Inferior parietal cortex (tissue), 1 donor: ENCODE data around the gene LTBP1.
"Not testable (repeated sequence)": the region's sequence is repeated elsewhere in the genome, so short reads cannot be mapped to it uniquely, and the experiment has no call there.

Experiments used
- DNase-seq: peaks from one replicate; pipeline ENCODE4 v3.0.0-alpha.2; 2016; ENCODE audit errors: extremely low spot score

Gene LTBP1

DNA sequence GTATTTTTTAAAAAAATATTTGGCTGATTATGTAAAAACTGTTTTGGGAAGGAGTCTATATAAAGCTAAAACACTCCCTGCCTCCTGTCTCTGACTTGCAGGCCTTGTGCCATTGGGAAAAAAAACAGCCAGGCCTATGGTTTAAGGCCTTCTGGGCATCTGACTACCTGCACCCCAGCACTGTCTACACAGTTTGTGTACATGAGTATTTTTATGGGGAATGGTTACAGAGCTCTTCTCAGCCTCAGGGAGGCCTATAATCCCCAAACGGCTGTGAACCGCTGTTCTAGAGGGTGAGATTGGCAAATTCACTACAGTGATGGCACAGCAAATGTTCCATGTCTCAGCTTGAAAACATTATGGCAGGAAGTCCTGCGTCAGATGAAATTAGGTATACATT lies 96.1 kb downstream of the LTBP1 start:
- no peak for DNase-seq

DNA sequence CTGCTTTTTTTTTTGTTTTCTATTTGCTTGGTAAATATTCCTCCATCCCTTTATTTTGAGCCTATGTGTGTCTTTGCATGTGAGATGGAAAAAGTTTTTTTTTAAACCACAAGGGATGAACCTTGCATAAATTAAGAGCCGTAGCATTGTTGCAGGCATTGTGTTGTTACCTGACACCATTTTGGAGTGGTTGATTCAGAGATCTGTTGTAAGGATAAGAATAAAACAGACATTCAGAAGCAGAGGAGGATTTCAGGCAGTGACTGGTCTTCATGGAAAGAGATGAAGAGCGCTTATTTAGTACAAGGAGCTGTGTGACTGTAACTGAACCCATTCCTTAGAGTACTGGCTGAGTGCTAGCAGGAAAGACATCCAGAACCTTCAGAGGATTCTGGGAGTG lies 101.2 kb downstream of the LTBP1 start:
- no peak for DNase-seq

DNA sequence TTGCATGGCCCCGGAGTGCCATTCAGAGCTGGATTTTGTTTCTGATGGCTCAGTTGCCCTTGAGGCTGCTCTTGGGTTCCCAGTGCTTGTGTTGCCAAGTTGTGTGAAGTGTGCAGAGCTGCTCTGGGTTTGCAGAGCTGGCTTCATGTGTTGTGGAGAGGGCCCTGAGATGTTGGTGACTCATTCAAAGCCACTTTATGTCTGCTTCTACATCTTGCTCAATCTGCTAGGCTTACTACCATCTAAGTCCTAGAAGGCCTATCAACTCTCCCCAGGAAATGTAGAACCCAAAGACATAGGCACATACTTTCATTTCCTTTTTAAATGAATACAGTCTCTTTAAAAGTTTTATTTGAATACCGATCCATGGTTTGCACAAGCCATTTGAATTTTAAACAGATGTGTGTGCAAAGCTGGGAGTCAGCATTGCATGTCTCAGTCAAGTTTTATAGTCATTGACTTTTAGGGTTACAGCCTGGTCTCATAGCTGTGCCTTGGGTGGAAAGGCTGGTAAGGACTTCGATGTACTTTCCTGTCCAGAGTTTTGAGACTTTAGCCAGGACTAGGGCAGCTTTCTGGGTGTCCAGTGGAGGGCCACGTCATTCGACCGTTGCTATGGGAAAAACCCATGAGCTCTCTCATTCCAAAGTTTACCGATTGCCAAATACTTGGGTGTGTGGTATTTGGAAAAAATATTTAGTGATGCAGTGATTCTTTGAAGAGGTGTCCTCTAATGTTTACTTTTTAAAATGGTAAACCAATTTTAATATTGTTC lies 105.0 kb downstream of the LTBP1 start:
- no peak for DNase-seq

DNA sequence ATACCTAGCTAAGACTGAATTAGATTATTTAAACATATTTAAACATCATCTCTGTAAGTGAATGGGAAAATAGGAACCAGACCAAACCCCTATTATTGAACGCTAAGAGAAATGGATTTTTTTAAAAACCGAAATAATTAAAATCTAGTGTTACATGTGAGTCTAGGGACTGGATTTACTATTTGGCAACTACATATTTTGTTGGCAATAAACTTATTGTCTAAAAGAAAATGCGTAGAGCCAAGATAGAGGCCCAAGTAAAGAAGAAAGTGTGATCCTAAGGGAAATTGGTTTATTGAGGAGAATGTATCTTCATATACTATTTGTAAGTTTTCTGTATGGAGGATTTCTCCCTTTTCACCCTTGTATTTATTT lies 105.6 kb downstream of the LTBP1 start:
- no peak for DNase-seq

DNA sequence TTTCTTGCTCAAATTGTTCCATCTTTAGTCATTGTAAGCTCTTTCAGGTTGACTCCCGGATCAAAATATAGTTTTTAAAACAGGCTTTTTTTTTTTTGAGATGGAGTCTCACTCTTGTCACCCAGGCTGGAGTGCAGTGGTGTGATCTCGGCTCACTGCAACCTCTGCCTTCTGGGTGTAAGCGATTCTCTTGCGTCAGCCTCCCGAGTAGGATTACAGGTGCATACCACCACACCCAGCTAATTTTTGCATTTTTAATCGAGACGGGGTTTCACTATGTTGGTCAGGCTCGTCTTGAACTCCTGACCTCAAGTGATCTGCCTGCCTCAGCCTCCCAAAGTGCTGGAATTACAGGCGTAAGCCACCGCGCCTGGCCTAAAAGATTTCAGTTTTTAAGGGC lies 106.0 kb downstream of the LTBP1 start:
- not testable (repeated sequence) for DNase-seq

DNA sequence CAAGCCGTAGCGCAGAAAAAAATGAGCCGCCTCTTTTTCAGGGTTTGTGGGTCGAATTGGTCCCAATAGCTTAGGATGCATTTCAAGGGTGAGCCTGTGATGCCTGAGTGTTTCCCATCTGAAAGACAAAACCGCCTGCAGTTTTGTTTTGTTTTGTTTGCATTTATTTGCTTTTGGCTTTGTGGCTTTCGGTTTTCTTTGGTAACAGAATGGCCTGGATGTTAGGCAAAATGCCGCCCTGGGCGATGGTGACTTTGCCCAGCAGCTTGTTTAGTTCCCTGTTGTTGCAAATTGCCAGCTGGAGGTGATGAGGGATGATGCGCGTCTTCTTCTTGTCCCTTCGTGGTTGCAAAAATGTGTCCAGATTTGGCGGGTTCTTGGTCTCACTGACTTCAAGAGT lies 109.4 kb downstream of the LTBP1 start:
- no peak for DNase-seq

DNA sequence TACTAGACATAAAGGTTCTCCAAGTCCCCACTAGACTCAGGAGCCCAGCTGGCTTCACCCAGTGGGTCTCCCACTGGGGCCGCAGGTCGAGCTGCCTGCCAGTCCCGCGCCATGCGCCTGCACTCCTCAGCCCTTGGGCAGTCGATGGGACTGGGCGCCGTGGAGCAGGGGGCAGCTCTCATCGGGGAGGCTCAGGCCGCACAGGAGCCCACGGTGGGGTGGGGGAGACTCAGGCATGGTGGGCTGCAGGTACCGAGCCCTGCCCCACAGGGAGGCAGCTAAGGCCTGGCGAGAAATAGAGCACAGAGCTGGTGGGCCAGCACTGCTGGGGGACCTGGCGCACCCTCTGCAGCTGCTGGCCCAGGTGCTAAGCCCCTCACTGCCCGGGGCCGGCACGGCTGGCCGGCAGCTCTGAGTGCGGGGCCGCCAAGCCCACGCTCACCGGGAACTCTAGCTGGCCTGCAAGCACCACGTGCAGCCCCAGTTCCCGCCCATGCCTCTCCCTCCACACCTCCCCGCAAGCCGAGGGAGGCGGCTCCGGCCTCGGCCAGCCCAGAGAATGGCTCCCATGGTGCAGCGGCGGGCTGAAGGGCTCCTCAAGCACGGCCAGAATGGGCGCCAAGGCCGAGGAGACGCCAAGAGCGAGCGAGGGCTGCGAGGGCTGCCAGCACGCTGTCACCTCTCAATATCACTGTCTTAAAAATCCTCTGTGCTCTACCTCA lies 110.7 kb downstream of the LTBP1 start:
- DNase-seq: not testable (repeated sequence)

DNA sequence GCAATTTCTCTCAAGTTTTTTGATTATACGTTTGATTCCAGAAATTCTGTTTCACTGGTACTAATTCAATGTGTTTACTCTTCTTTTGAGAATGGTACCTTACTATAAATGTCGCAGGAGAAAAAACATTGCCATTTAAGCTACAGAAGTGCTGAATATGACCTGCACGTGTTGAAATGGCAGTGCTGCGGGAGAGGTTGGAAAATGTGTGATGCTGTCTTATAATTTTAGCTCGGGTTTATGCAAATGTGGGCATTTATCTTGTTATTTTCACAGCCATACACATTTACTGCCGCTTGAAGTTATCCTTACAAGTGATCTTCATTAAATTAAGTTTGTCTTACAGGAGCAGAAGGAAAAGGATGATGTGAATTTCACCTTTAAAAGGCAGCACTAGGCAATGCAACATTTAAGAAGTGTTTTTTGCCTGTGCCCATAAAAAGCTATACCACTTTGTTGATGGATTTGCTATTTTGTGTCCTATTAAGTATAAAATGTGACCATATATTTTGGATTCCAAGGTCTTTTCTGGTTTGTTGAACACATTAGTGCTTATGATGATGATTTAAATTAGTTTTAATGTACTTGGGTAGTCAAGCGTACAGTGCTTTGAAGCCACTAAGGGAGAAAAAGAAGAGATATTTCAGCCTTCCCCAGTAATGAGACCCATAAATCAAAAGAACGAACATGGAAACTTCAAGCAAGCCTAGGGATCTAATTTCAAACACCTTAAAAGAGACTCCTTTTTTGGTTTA lies 112.1 kb downstream of the LTBP1 start:
- no peak for DNase-seq

DNA sequence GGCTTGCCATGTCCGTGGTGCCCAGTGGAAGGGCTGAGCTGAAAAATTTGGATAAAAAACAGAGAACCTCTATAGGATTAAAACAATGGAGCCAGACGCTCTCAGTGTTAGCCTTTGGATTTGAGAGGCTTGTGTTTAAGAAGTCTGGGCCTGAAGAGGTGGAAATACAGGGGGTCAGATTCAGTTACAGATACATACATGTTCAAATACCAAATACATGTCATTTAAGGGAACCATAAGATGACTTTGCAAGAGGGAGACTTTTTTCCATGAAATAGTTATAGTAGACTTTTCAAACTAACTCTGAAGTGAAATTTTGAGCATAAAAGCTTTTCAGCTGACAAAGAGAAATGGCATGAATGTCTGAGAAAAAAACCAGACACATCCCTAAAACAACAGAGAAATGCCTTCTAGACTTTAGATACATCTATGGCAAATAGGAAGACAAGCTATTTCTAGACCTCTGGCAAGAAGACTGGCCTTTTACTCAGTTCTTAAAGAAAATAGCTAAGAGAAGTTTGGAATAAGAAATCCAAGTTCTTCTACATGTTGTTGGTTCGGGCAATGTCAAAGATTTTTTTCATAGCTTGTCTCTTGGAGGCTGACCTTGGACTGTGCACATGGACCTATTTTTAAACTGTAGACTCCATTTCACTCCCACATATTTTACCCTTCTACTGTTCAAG lies 112.9 kb downstream of the LTBP1 start:
- DNase-seq: no peak

DNA sequence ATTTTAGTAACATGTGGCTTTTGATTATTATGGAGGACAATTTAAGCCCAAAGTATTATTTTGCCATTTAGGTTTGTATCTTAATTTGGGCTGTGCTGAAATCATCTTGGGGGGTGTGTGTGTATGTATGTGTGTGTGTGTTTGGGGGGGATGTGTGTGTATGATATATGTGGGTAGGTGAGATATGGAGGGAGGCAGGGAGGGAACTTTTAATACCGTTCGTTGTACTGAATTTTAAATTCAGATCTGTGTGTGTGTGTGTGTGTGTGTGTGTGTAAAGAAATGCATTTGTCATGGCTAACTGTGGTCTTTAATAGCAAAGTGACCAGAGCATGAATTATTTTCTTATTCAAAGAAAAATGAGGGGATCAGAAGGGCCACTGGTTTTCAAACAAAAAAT lies 113.7 kb downstream of the LTBP1 start:
- no peak for DNase-seq

DNA sequence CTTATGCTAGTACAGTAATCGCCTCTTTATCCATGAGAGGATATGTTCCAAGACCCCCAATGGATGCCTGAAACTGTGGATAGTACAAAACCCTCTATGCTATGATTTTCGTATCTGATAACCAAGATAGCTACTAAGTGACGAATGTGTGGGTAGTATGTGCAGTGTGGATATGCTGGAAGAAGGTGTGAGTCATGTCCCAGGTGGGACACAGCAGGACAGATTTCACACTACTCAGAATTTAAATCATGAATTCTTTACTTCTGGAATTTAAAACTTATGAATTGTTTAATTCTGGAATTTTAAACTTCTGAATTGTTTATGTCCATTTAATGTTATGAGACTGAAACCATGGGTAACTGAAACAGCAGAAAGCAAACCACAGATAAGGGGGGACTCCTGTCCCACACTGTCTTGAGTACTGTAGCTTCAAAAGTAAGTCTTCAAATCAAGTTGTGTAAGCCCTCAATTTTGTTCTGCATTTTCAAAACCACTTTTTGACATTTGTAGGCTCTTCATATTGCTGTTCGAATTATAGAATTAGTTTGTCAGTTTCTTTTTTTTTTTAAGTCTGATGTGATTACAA lies 116.0 kb downstream of the LTBP1 start:
- DNase-seq: no peak

DNA sequence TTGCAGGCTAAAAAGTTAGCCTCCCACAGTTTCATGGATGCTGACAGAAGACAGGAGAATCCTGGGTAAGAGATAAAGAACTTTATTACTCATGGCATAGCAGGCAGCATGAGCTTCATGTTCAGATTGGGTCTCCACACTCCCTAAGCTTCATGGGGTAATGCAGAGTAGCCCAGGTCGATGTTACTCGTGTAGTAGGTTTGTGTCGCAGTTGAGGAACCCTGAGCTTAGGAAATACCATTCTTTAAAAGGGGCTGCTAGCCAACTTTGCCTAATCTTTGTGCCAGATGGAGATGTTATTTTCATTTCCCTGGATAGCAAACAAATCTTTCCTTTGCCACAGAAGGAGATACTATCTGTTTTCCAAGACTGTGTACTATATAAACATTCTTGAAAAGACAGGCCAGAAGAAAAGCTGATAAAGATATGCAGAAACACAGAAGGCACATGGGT lies 117.6 kb downstream of the LTBP1 start:
- no peak for DNase-seq

DNA sequence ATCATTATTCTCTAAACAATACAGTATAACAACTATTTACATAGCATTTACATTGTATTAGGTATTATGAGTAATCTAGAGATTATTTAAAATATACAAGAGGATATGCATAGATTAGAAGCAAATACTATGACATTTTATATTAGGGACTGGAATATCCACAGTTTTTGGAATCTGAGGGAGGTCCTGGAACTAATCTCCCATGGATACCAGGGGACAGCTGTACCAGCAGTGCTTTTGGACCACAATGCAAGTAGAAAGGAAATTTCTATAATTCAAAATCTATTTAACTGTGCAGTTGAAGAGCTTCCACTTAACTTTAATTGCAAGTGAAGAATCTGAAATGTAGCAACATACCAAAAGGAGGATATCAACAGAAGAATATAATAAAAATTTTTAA lies 120.8 kb downstream of the LTBP1 start:
- no peak for DNase-seq

DNA sequence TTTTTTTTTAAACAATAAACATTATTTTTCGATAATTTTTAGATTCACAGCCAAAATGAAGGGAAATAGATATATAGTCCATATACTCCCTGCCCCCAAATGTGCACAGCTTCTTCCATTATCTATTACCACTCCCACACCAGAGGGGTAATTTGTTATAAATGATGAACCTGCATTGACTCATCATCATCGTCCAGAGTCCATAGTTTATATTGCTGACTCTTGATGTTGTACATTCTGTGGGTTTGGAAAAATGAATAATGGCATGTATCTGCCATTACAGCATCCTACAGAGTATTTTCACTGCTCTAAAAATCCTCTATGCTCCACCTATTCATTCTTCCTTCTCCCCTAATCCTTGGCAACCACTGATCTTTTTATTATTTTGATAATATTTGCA lies 121.5 kb downstream of the LTBP1 start:
- DNase-seq: no peak

DNA sequence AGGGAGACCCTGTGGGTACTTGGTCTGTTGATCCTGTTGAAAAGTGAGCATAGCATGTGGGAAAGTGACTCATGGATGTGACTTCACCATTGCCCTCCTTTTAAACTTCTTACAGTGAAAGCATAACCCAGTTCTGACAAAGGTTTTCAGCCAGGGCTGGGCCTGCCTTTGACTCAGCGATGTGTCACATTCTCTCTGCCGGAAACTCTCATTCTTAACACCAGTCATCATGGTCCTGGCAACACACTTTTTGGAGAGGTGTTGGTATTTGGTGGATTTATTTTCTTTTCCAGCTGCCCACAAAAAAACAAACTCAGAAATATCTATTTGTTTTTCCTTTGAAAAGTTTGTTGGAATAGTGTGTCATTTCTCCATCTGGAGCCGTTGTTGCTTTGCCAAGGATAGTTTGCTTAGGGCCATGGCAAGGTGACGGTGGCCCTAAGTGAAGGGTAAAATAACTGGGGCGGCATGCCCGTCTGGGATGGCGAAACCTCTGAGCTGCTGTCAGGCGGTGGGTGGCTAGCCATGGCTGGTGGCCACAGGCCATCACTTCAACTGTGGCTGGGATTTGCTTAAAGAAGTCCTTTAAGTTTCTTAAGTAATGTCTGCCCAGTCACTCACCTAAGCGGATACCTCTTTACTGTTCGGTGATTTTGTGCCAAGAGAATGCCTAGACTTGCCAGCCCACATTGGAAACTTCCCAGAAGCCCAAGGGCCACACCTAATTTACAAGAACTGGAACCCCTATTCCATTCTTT lies 123.3 kb downstream of the LTBP1 start:
- DNase-seq: no peak

DNA sequence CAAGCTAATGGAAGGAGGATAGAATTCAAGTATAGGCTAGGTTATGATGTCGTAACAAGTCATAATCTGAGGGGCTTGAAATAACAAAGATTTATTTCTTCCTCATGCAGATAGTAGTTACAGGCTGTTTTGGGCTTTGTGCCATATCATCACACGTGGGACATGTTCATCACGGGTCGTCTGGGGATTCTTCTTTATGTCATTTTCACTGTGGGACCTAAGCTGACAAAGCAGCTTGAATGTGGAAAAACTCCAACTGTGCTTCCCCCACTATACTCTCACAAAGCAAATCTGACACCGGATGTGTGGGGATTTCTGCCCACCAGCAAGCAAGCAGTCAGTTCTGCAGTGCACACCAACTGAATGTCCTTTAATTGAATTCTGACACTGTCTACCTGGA lies 124.8 kb downstream of the LTBP1 start:
- no peak for DNase-seq

DNA sequence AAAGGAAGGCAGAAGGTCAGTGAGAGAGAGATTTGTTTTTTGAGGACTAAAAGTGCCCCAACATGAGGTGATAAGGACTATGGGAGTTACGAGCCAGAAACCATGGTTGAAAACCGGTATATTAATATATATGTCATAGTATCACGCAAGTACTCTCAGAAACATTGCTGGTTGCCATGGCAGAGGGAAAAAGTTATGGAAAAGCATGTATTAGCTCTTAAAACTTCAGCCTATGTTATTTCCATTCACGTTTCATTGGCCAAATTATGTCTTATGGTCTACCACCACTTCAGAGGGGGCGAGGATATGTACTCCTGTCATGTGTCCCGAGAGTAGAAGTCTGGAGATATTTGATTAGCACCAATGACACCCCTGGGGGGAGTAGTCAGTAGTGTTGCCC lies 125.9 kb downstream of the LTBP1 start:
- DNase-seq: no peak

DNA sequence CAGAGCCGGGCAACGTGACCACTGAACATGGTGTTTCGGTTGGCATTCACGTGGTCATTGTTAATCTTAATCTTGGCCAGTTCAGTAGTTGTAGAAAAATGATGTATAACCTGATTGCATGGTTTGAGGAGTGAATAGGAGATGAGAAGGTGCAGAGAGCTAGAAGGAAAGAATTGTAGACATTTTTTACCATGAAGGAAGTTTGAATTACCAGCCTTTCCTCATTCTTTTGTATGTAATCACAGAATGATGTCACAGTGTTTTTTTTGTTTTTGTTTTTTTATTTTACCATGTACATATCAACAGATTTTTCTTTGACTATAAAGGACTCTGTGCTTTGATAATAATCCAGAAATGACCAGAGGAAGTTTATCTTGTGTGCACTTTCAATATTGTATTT lies 126.3 kb downstream of the LTBP1 start:
- no peak for DNase-seq

DNA sequence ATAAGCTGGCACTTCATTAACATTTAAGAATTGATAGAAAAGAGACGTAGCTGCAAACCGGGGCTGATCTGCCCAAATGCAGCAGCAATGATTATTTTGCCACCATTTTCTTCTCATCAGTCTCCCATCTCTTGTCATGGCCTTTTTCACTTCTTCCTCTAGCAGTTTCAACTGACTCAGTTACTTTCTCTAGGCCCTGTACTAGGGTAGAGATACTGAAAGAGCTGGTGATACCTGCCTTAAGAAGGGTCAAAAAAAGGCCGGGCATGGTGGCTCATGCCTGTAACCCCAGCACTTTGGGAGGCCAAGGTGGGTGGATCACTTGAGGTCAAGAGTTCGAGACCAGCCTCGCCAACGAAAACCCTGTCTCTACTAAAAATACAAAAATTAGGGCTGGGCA lies 127.4 kb downstream of the LTBP1 start:
- no peak for DNase-seq

DNA sequence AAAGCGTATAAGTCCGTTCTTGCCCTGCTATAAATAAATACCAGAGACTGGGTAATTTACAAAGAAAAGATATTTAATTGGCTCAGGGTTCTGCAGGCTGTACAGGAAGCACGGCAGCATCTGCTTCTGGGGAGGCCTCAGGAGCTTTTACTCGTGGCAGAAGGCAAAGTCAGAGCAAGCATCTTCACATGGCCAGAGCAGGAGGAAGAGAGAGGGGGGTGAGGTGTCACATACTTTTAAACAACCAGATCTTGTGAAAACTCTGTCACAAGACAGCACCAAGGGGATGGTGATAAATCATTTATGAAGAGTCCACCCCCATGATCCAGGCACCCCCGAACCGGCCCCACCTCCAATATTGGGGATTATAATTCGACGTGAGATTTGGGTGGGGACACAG lies 130.6 kb downstream of the LTBP1 start:
- no peak for DNase-seq

DNA sequence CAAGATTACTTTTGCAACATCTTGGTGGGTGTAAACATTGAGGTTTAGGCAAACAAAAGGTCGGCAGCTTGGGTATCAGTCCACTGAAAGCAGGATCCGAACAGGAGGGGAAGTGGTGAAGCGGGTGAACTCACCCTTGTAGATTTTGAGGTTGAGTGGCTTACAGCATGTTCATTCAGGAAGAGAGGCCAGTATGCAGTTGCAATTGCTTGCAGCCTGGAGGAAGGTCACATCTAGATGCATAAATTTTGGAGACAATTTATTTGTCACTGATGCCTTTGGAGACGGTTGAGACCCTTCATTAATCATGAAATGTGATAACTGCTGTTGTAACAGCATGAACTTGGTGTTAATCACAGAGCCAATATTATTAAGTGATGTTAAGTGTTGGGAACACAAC lies 131.1 kb downstream of the LTBP1 start:
- DNase-seq: no peak
